HCT116 (cell line): ENCODE measurements around the gene C4orf50. TPM values are rescaled to one million over a fixed set of nuclear protein-coding genes. Genes with fewer than 3 reads are reported as not detected.

Source experiments
- ATAC-seq: fragments of 200-7000 bp; cut with Tn5 transposase; 2 replicates; pipeline ENCODE4 v1.9.1; 2020; ENCODE audit warnings: mild to moderate bottlenecking, moderate library complexity
- BruUV-seq: library from RNA; stranded (reverse); fragments of 400-500 nt; replicated peaks from 2 replicates; lab custom pipeline; 2021; lab: Mats Ljungman, UMichigan
- CTCF ChIA-PET: fragments of 300-600 bp; sonication (Branson Sonifier 250); formaldehyde crosslinking; loops from one replicate; lab custom pipeline; 2021; ENCODE audit warnings: antibody characterized with exemption; lab: Charles Lee
- POLR2A ChIA-PET: fragments of 300-600, 350-600 bp; sonication (Branson Sonifier 250); formaldehyde crosslinking; loops from one replicate; lab custom pipeline; 2021; ENCODE audit warnings: antibody characterized with exemption; lab: Charles Lee
- RAD21 ChIA-PET, 2 experiments: fragments of 300-600 bp; sonication (Branson Sonifier 250); formaldehyde crosslinking; loops; one replicate each; lab custom pipeline; 2023; ENCODE audit warnings: low total read pairs in 2 of 2; ENCODE audit not compliant: uncharacterized antibody in 2 of 2, unreplicated experiment in 2 of 2, low non-redundant PET in 1 of 2; lab: Charles Lee
- DNase-seq: peaks from one replicate; pipeline ENCODE4 v3.0.0-alpha.2; 2010; ENCODE audit warnings: low read depth, low spot score
- H2AFZ ChIP-seq: fragments of 200-600 bp; shearing (Covaris generic), sonication (generic); 2 replicates; pipeline ENCODE4 v1.6.1; 2017; ENCODE audit warnings: low read depth, mixed run types, mixed read lengths, antibody characterized with exemption, low read length; ENCODE audit not compliant: poor library complexity, severe bottlenecking
- H3K27ac ChIP-seq: 2 replicates; pipeline ENCODE4 v1.5.1; 2012; ENCODE audit warnings: low read depth, low read length
- H3K27me3 ChIP-seq: fragments of 200-600 bp; sonication (generic); 2 replicates; pipeline ENCODE4 v1.6.1; 2016; ENCODE audit warnings: mixed run types, low read length, mixed read lengths; ENCODE audit not compliant: insufficient read depth
- H3K36me3 ChIP-seq, 2 experiments: fragments of 200-500 bp in 1 of 2; fragments of 200-600 bp in 1 of 2; sonication (Bioruptor generic) in 1 of 2; sonication (generic) in 1 of 2; 2 replicates each; pipeline versions ENCODE4 v1.5.1 to v1.6.1; 2014 to 2016; ENCODE audit warnings: low read length in 2 of 2, inconsistent platforms in 1 of 2, mixed read lengths in 1 of 2, mixed run types in 1 of 2; ENCODE audit not compliant: insufficient read depth in 2 of 2, control insufficient read depth in 1 of 2
- H3K4me1 ChIP-seq, 2 experiments: fragments of 200-600 bp in 1 of 2; sonication (generic) in 1 of 2; 2 replicates each; pipeline versions ENCODE4 v1.5.1 to v1.6.1; 2012 to 2017; ENCODE audit warnings: low read length in 2 of 2, inconsistent platforms in 1 of 2, mild to moderate bottlenecking in 1 of 2, mixed read lengths in 1 of 2, mixed run types in 1 of 2, moderate library complexity in 1 of 2; ENCODE audit not compliant: insufficient read depth in 2 of 2, control insufficient read depth in 1 of 2
- H3K4me2 ChIP-seq: fragments of 200-600 bp; sonication (generic); 2 replicates; pipeline ENCODE4 v1.6.1; 2017; ENCODE audit warnings: mixed run types, low read length, mixed read lengths
- H3K4me3 ChIP-seq, 2 experiments: fragments of 200-600 bp in 1 of 2; sonication (generic) in 1 of 2; replicated peaks in 1 of 2; 2 replicates each; pipeline ENCODE4 v1.5.1; 2011 to 2016; ENCODE audit warnings: low read length in 2 of 2, control low read depth in 1 of 2, low read depth in 1 of 2, mild to moderate bottlenecking in 1 of 2, mixed read lengths in 1 of 2, mixed run types in 1 of 2
- H3K79me2 ChIP-seq: fragments of 200-600 bp; sonication (generic); 2 replicates; pipeline ENCODE4 v1.6.1; 2017; ENCODE audit warnings: mild to moderate bottlenecking, mixed run types, low read length, moderate library complexity, mixed read lengths; ENCODE audit not compliant: insufficient read depth
- H3K9ac ChIP-seq: fragments of 200-600 bp; sonication (generic); 2 replicates; pipeline ENCODE4 v1.6.1; 2016; ENCODE audit warnings: low read length, mixed read lengths
- H3K9me2 ChIP-seq: fragments of 200-600 bp; sonication (generic), shearing (Covaris generic); 2 replicates; pipeline ENCODE4 v1.6.1; 2017; ENCODE audit warnings: mixed run types, mild to moderate bottlenecking, moderate library complexity; ENCODE audit not compliant: insufficient read depth
- H3K9me3 ChIP-seq, 2 experiments: fragments of 200-500 bp in 1 of 2; fragments of 200-600 bp in 1 of 2; sonication (Bioruptor generic) in 1 of 2; sonication (generic) in 1 of 2; 2 replicates each; pipeline ENCODE4 v1.6.1; 2014 to 2017; ENCODE audit warnings: low read length in 2 of 2, mixed read lengths in 2 of 2, inconsistent platforms in 1 of 2, low read depth in 1 of 2, mild to moderate bottlenecking in 1 of 2, mixed run types in 1 of 2, moderate library complexity in 1 of 2; ENCODE audit not compliant: control insufficient read depth in 1 of 2, insufficient read depth in 1 of 2
- H4K20me1 ChIP-seq: fragments of 200-600 bp; sonication (generic), shearing (Covaris generic); 2 replicates; pipeline ENCODE4 v1.6.1; 2017; ENCODE audit warnings: mixed run types, mild to moderate bottlenecking, moderate library complexity; ENCODE audit not compliant: insufficient read depth
- CEBPB ChIP-seq: IDR thresholded peaks from 2 replicates; pipeline ENCODE4 v1.6.1; 2012; ENCODE audit warnings: low read depth
- EGR1 ChIP-seq: IDR thresholded peaks from 2 replicates; pipeline ENCODE4 v1.6.1; 2012; ENCODE audit warnings: low read depth
- ELF1 ChIP-seq: IDR thresholded peaks from 2 replicates; pipeline ENCODE4 v1.6.1; 2012; ENCODE audit warnings: low read depth, borderline replicate concordance
- EZH2 ChIP-seq: fragments of 200-600 bp; sonication (generic); IDR thresholded peaks from 2 replicates; pipeline ENCODE4 v1.6.1; 2017; ENCODE audit warnings: antibody characterized with exemption, mixed run types
- JUND ChIP-seq: IDR thresholded peaks from 2 replicates; pipeline ENCODE4 v1.6.1; 2012
- POLR2AphosphoS5 ChIP-seq: IDR thresholded peaks from 2 replicates; pipeline ENCODE4 v1.6.1; 2011; ENCODE audit warnings: mild to moderate bottlenecking, low read depth, low read length, moderate library complexity
- RAD21 ChIP-seq: IDR thresholded peaks from 2 replicates; pipeline ENCODE4 v1.6.1; 2012; ENCODE audit warnings: low read depth, mild to moderate bottlenecking
- SIN3A ChIP-seq: IDR thresholded peaks from 2 replicates; pipeline ENCODE4 v1.6.1; 2012; ENCODE audit warnings: low read depth
- SRF ChIP-seq: IDR thresholded peaks from 2 replicates; pipeline ENCODE4 v1.6.1; 2012; ENCODE audit warnings: low read depth
- YY1 ChIP-seq: IDR thresholded peaks from 2 replicates; pipeline ENCODE4 v1.6.1; 2011; ENCODE audit warnings: low read length, low read depth, moderate library complexity, mild to moderate bottlenecking; ENCODE audit not compliant: insufficient replicate concordance; ENCODE audit errors: extremely low read depth
- ZFX ChIP-seq: fragments of 450-650 bp; IDR thresholded peaks from 2 replicates; pipeline ENCODE4 v1.6.1; 2017
- ZNF274 ChIP-seq: fragments of 200-500 bp; sonication (Bioruptor generic); IDR thresholded peaks from 2 replicates; pipeline ENCODE4 v1.6.1; 2014; ENCODE audit warnings: mild to moderate bottlenecking, low read depth, low read length, inconsistent platforms
- intact Hi-C: fragments of 100-400 bp; cut with micrococcal nuclease; formaldehyde crosslinking; loops from 2 replicates; pipeline ENCODE4 v1.10.0; 2022
- total RNA-seq: library from RNA; stranded (reverse); gene quantifications from one replicate; pipeline ENCODE4 v1.2.1, GENCODE V29; 2021; ENCODE audit not compliant: unreplicated experiment
- TF ChIP-seq, protein P1 (sequence below): IDR thresholded peaks from 2 replicates; pipeline ENCODE4 v1.6.1; 2012; ENCODE audit warnings: low read depth
- TF ChIP-seq, protein P2 (sequence below): IDR thresholded peaks from 2 replicates; pipeline ENCODE4 v1.6.1; 2011; ENCODE audit warnings: mild to moderate bottlenecking, low read length, moderate library complexity; ENCODE audit not compliant: insufficient replicate concordance; ENCODE audit errors: extremely low read depth

C4orf50 gene
- total RNA-seq, 1 experiment from 2014 or later, result not detected

DNA sequence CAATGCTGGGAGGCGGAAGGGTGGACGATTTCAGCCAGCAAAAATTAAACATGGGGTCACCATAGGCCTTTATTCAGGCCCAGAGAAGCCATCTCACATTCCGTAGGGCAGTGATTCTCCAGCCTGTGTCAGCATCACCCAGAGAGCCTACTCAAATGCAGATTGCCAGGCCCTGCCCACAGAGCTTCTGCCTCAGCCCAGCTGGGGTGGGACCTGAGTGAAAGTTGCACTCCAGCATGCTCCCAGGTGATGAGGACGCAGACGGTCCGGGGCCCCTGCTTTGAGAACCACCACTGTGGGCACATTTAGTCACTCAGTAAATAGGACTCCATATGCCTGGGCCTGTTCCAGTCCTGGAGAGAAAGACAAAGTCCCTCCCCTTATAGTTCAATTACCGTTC is 12.4 kb upstream of the C4orf50 start (continued):
- TF ChIP-seq, protein P1, sequence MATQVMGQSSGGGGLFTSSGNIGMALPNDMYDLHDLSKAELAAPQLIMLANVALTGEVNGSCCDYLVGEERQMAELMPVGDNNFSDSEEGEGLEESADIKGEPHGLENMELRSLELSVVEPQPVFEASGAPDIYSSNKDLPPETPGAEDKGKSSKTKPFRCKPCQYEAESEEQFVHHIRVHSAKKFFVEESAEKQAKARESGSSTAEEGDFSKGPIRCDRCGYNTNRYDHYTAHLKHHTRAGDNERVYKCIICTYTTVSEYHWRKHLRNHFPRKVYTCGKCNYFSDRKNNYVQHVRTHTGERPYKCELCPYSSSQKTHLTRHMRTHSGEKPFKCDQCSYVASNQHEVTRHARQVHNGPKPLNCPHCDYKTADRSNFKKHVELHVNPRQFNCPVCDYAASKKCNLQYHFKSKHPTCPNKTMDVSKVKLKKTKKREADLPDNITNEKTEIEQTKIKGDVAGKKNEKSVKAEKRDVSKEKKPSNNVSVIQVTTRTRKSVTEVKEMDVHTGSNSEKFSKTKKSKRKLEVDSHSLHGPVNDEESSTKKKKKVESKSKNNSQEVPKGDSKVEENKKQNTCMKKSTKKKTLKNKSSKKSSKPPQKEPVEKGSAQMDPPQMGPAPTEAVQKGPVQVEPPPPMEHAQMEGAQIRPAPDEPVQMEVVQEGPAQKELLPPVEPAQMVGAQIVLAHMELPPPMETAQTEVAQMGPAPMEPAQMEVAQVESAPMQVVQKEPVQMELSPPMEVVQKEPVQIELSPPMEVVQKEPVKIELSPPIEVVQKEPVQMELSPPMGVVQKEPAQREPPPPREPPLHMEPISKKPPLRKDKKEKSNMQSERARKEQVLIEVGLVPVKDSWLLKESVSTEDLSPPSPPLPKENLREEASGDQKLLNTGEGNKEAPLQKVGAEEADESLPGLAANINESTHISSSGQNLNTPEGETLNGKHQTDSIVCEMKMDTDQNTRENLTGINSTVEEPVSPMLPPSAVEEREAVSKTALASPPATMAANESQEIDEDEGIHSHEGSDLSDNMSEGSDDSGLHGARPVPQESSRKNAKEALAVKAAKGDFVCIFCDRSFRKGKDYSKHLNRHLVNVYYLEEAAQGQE, result no peak
- no peak for TF ChIP-seq ZFX

DNA sequence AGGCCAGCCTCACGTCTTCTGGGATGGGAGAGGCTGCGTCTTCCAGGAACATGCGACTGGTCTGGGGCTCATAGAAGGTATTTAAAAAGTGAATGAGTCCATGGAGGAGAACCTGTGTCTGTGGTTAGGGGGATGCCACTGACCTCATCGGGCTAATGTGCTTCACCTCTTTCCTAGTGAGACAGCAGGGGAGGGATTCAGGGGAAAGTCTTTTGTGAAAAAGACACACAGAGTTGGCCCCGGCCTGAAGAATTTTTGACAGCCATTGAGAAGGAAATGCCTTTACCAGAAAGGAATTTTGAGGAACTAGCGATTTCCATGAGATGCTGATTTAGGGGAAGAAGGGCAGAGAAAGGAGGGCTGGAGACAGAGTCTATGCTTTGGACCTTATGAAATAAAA is 11.0 kb upstream of the C4orf50 start:
- H3K9me3 ChIP-seq, result no peaks in the 10 kb centered on the region
- no peak for TF ChIP-seq POLR2AphosphoS5
- no peak for TF ChIP-seq CEBPB
- no peak for TF ChIP-seq JUND
- TF ChIP-seq EGR1, result no peak
- no peak for TF ChIP-seq RAD21
- TF ChIP-seq YY1, result no peak
- TF ChIP-seq ZNF274, result no peak
- no peak for TF ChIP-seq SIN3A
- TF ChIP-seq SRF, result no peak
- TF ChIP-seq, protein P2, sequence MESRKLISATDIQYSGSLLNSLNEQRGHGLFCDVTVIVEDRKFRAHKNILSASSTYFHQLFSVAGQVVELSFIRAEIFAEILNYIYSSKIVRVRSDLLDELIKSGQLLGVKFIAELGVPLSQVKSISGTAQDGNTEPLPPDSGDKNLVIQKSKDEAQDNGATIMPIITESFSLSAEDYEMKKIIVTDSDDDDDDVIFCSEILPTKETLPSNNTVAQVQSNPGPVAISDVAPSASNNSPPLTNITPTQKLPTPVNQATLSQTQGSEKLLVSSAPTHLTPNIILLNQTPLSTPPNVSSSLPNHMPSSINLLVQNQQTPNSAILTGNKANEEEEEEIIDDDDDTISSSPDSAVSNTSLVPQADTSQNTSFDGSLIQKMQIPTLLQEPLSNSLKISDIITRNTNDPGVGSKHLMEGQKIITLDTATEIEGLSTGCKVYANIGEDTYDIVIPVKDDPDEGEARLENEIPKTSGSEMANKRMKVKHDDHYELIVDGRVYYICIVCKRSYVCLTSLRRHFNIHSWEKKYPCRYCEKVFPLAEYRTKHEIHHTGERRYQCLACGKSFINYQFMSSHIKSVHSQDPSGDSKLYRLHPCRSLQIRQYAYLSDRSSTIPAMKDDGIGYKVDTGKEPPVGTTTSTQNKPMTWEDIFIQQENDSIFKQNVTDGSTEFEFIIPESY, result no peak
- TF ChIP-seq EZH2, result no peak
- no peak for TF ChIP-seq ELF1
- TF ChIP-seq, protein P1, result no peak
- H3K79me2 ChIP-seq, result no peaks in the 10 kb centered on the region
- DNase-seq, result no peak
- intact Hi-C loops, result no loop called here
- H3K4me1 ChIP-seq, result no peaks in the 10 kb centered on the region
- H4K20me1 ChIP-seq, result no peaks in the 10 kb centered on the region
- RAD21 ChIA-PET, result no interaction called here
- CTCF ChIA-PET, result no interaction called here
- H2AFZ ChIP-seq, result no peak overlapping the region
- H3K9ac ChIP-seq, result no peak overlapping the region
- H3K4me3 ChIP-seq, result no peak overlapping the region
- no peak overlapping the region for H3K27ac ChIP-seq
- POLR2A ChIA-PET, result no interaction called here
- BruUV-seq, result no TSS peak
- H3K36me3 ChIP-seq, result no peaks in the 10 kb centered on the region
- no peak for ATAC-seq
- H3K27me3 ChIP-seq, result no peaks in the 10 kb centered on the region
- H3K4me2 ChIP-seq, result no peak overlapping the region
- no peaks in the 10 kb centered on the region for H3K9me2 ChIP-seq
